HepG2 (cell line): ENCODE data around the gene HELZ. TPM values are rescaled to one million over a fixed set of nuclear protein-coding genes. Genes with fewer than 3 reads are reported as not detected.

Experiments
- HNRNPUL1 ChIP-seq: fragments of 200-400 bp; formaldehyde crosslinking; IDR thresholded peaks from 2 replicates; pipeline ENCODE4 v1.6.1; 2017; ENCODE audit warnings: low read depth, mild to moderate bottlenecking, low read length, moderate library complexity
- JUN ChIP-seq: sonication (generic); formaldehyde crosslinking; IDR thresholded peaks from 2 replicates; pipeline ENCODE4 v1.4.0; 2020; ENCODE audit warnings: mild to moderate bottlenecking, missing genetic modification reagents
- KDM3A ChIP-seq: IDR thresholded peaks from 2 replicates; pipeline ENCODE4 v1.6.1; 2018; ENCODE audit warnings: low read depth, missing compliant biosample characterization
- KLF13 ChIP-seq: sonication (generic); formaldehyde crosslinking; IDR thresholded peaks from 2 replicates; pipeline ENCODE4 v1.4.0; 2020; ENCODE audit warnings: mild to moderate bottlenecking, missing genetic modification reagents
- MEIS1 ChIP-seq: sonication (generic); formaldehyde crosslinking; IDR thresholded peaks from 2 replicates; pipeline ENCODE4 v1.9.0; 2021; ENCODE audit warnings: mild to moderate bottlenecking, missing genetic modification reagents, moderate library complexity, borderline replicate concordance
- NKX3-1 ChIP-seq: sonication (generic); formaldehyde crosslinking; IDR thresholded peaks from 2 replicates; pipeline ENCODE4 v1.5.0; 2020; ENCODE audit warnings: missing genetic modification reagents
- NR3C1 ChIP-seq: sonication (generic); formaldehyde crosslinking; IDR thresholded peaks from 2 replicates; pipeline ENCODE4 v1.4.0; 2020; ENCODE audit warnings: missing genetic modification reagents
- TAF15 ChIP-seq: fragments of 200-400 bp; formaldehyde crosslinking; IDR thresholded peaks from one replicate; pipeline ENCODE4 v1.6.1; 2018; ENCODE audit warnings: mild to moderate bottlenecking, low read depth, low read length; ENCODE audit not compliant: poor library complexity, severe bottlenecking
- ZFAT ChIP-seq: sonication (generic); formaldehyde crosslinking; conservative IDR thresholded peaks from 2 replicates; pipeline ENCODE4 v1.8.1; 2023; ENCODE audit warnings: missing genetic modification reagents, inconsistent platforms
- ZNF407 ChIP-seq: sonication (generic); formaldehyde crosslinking; IDR thresholded peaks from one replicate; pipeline ENCODE4 v1.5.1; 2020; ENCODE audit warnings: mild to moderate bottlenecking, missing genetic modification reagents; ENCODE audit errors: not compliant biosample characterization
- ZNF530 ChIP-seq: sonication (generic); formaldehyde crosslinking; IDR thresholded peaks from 2 replicates; pipeline ENCODE4 v1.5.0; 2020; ENCODE audit warnings: low read depth, mild to moderate bottlenecking, missing genetic modification reagents
- ZNF567 ChIP-seq: sonication (generic); formaldehyde crosslinking; IDR thresholded peaks from 2 replicates; pipeline ENCODE4 v1.8.1; 2023; ENCODE audit warnings: mild to moderate bottlenecking, missing genetic modification reagents, borderline replicate concordance
- ZNF614 ChIP-seq: IDR thresholded peaks from 2 replicates; pipeline ENCODE4 v1.6.1; 2018; ENCODE audit warnings: missing biosample characterization, missing genetic modification reagents, inconsistent platforms, borderline replicate concordance
- ZNF709 ChIP-seq: sonication (generic); formaldehyde crosslinking; IDR thresholded peaks from 2 replicates; pipeline ENCODE4 v1.5.0; 2020; ENCODE audit warnings: mild to moderate bottlenecking, missing genetic modification reagents
- polyA plus RNA-seq, 8 experiments: library from polyadenylated mRNA; depleted of rRNA in 3 of 8; stranded (reverse) in 7 of 8; unstranded in 1 of 8; fragments of >200 nt; fragmentation: Illumina TruSeq in 4 of 8; extraction: Trizol in 4 of 8; gene quantifications; 2 replicates each; pipeline versions ENCODE4 v1.2.1 to v1.2.3, GENCODE V29; 2011 to 2016; ENCODE audit warnings: low read depth in 4 of 8, missing spikeins in 1 of 8, mixed read lengths in 1 of 8; ENCODE audit not compliant: insufficient read depth in 1 of 8
- total RNA-seq, 5 experiments: library from RNA; depleted of rRNA; stranded (reverse); fragments of >200 nt; fragmentation: Illumina TruSeq; extraction: Trizol; gene quantifications; 2 replicates each; pipeline ENCODE4 v1.2.3, GENCODE V29; 2016; ENCODE audit warnings: low read depth in 1 of 5
- TF ChIP-seq, protein P1 (sequence below): sonication (generic); formaldehyde crosslinking; IDR thresholded peaks from 2 replicates; pipeline ENCODE4 v1.4.0; 2020; ENCODE audit warnings: mild to moderate bottlenecking, missing genetic modification reagents
- TF ChIP-seq, protein P2 (sequence below): sonication (generic); formaldehyde crosslinking; IDR thresholded peaks from 2 replicates; pipeline ENCODE4 v1.5.1; 2020; ENCODE audit warnings: missing genetic modification reagents, mild to moderate bottlenecking, borderline replicate concordance

HELZ gene
- total and polyA plus RNA-seq, 2 of the 13 experiments (the other 11 are each of a cell fraction or from before 2014, with no cell fraction given): 35.3 to 52.4 TPM

DNA sequence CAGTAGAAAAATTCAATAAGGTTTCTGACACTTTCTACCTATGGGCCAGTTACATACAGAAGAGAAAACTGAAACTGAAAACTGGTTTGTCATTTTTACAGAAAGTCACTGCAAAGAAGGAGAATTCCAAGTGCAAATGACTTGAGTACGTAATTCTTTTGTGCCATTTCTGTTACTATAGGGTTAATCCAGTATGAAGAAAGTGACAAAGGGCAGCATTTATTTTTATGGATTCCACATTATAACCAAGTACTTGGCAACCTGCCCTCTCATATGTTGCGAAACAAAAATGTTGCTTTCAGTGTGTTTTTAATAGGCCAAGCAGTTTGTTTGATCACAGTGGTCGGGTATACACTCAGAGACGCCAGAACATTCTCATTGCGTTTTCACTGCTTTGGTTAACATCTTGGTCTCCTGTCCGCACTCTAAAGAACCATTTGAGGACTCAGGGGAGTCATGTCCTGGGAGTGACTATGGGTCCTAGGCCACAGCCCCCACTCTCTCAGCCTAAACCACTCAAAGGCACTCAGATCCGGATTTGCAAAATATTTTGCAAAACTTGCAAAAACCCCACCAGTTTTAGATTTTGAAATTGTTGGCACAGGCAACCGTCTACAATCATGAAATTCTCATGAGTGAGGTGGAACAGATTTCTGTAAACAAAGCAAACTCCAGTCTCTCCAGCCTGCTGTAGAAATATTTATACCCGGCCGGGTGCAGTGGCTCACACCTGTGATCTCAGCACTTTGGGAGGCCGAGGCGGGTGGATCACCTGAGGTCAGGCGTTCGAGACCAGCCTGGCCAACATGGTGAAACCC lies 15.4 kb upstream of the HELZ start (continued):
- TF ChIP-seq ZNF407 (no peak), NKX3-1 (CRISPR knock-in tag) (no peak), HNRNPUL1 (no peak), KLF13 (CRISPR knock-in tag) (no peak), ZNF530 (no peak), ZNF567 (no peak), MEIS1 (CRISPR knock-in tag) (no peak), ZNF709 (CRISPR knock-in tag) (no peak), ZNF614 (no peak), JUN (no peak), ZFAT (CRISPR knock-in tag) (no peak), NR3C1 (CRISPR knock-in tag) (no peak), TAF15 (no peak), KDM3A (CRISPR knock-in tag) (no peak)
- TF ChIP-seq, protein P1, sequence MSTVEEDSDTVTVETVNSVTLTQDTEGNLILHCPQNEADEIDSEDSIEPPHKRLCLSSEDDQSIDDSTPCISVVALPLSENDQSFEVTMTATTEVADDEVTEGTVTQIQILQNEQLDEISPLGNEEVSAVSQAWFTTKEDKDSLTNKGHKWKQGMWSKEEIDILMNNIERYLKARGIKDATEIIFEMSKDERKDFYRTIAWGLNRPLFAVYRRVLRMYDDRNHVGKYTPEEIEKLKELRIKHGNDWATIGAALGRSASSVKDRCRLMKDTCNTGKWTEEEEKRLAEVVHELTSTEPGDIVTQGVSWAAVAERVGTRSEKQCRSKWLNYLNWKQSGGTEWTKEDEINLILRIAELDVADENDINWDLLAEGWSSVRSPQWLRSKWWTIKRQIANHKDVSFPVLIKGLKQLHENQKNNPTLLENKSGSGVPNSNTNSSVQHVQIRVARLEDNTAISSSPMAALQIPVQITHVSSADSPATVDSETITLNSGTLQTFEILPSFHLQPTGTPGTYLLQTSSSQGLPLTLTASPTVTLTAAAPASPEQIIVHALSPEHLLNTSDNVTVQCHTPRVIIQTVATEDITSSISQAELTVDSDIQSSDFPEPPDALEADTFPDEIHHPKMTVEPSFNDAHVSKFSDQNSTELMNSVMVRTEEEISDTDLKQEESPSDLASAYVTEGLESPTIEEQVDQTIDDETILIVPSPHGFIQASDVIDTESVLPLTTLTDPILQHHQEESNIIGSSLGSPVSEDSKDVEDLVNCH (CRISPR knock-in tag): no peak
- TF ChIP-seq, protein P2, sequence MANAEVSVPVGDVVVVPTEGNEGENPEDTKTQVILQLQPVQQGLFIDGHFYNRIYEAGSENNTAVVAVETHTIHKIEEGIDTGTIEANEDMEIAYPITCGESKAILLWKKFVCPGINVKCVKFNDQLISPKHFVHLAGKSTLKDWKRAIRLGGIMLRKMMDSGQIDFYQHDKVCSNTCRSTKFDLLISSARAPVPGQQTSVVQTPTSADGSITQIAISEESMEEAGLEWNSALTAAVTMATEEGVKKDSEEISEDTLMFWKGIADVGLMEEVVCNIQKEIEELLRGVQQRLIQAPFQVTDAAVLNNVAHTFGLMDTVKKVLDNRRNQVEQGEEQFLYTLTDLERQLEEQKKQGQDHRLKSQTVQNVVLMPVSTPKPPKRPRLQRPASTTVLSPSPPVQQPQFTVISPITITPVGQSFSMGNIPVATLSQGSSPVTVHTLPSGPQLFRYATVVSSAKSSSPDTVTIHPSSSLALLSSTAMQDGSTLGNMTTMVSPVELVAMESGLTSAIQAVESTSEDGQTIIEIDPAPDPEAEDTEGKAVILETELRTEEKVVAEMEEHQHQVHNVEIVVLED (CRISPR knock-in tag): 0 out of 2 replicates have a peak, but pooled peaks have one; percentile 24
